ENCODE measurements around the gene TTC28. TPM values are rescaled to one million over a fixed set of nuclear protein-coding genes. Genes with fewer than 3 reads are reported as not detected.
"Not testable (repeated sequence)": the region's sequence is repeated elsewhere in the genome, so short reads cannot be mapped to it uniquely, and the experiment has no call there.

The TTC28 gene
- total RNA-seq, 2 donors from 2014 or later: 0.03 to 0.28 TPM

- Mint-ChIP-seq H3K27me3 (peaks cover 44% of the 10 kb centered on the region), H3K27ac (no peak overlapping the region), H3K4me3 (no peak overlapping the region), H3K9me3 (peaks cover 3% of the 10 kb centered on the region), H3K4me1 (no peaks in the 10 kb centered on the region), H3K36me3 (ENCODE audit: low read depth) (no peaks in the 10 kb centered on the region)
- ATAC-seq (replicated peaks): no peak
Observed at GRCh38 chr22:28648792-28649191, 30.8 kb downstream of the TTC28 start.

DNA sequence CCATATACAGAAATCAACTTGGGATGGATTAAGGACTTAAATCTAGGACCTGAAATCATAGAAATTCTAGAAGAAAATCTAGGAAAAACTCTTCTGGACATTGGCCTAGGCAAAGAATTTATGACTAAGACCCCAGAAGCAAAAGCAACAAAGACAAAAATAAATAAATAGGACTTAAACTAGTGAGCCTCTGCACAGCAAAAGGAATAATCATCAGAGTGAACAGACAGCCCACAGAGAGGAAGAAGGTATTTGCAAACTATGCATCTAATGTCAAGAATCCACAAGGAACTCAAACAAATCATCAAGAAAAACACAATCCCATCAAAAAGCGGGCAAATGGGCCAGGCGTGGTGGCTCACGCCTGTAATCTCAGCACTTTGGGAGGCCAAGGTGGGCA lies 32.4 kb downstream of the TTC28 start:
- no peak overlapping the region for H3K27ac Mint-ChIP-seq
- no peaks in the 10 kb centered on the region for H3K36me3 Mint-ChIP-seq (ENCODE audit: low read depth)
- H3K9me3 Mint-ChIP-seq: no peaks in the 10 kb centered on the region
- no peak overlapping the region for H3K4me3 Mint-ChIP-seq
- H3K4me1 Mint-ChIP-seq: no peaks in the 10 kb centered on the region
- no peak for ATAC-seq (replicated peaks)
- H3K27me3 Mint-ChIP-seq: peaks cover 42% of the 10 kb centered on the region

GRCh38 chr22:28639321-28639720 lies 40.3 kb downstream of the TTC28 start:
- H3K36me3 Mint-ChIP-seq (ENCODE audit: low read depth): no peaks in the 10 kb centered on the region
- H3K27me3 Mint-ChIP-seq: peaks cover 20% of the 10 kb centered on the region
- no peak overlapping the region for H3K4me3 Mint-ChIP-seq
- H3K4me1 Mint-ChIP-seq: no peaks in the 10 kb centered on the region
- no peak for ATAC-seq (replicated peaks)
- H3K27ac Mint-ChIP-seq: no peak overlapping the region
- H3K9me3 Mint-ChIP-seq: no peaks in the 10 kb centered on the region

GRCh38 chr22:28637225-28637624 lies 42.4 kb downstream of the TTC28 start:
- ATAC-seq (replicated peaks): no peak
- no peaks in the 10 kb centered on the region for H3K4me1 Mint-ChIP-seq
- no peak overlapping the region for H3K4me3 Mint-ChIP-seq
- H3K27me3 Mint-ChIP-seq: peaks cover 12% of the 10 kb centered on the region
- no peak overlapping the region for H3K27ac Mint-ChIP-seq
- no peaks in the 10 kb centered on the region for H3K9me3 Mint-ChIP-seq
- no peaks in the 10 kb centered on the region for H3K36me3 Mint-ChIP-seq (ENCODE audit: low read depth)

DNA sequence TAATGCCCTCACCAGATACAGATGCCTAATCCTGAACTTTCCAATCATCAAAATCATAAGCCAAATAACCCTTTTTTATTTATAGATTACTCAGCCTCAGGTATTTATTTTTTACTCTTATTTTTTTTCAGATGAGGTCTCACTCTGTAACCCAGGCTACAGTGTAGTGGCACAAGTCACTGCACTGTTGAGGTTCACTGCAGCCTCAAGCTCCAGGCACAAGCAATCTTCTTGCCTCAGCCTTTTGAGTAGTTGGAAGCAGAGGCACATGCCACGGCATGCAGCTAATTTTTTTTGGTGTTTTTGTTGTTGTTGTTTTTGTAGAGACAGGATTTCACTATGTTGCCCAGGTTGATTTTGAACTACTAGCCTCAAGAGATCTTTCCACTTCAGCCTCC lies 49.5 kb downstream of the TTC28 start:
- Mint-ChIP-seq H3K36me3 (ENCODE audit: low read depth) (no peaks in the 10 kb centered on the region), H3K27me3 (peaks cover 4% of the 10 kb centered on the region)
- no peak for ATAC-seq (replicated peaks)

DNA sequence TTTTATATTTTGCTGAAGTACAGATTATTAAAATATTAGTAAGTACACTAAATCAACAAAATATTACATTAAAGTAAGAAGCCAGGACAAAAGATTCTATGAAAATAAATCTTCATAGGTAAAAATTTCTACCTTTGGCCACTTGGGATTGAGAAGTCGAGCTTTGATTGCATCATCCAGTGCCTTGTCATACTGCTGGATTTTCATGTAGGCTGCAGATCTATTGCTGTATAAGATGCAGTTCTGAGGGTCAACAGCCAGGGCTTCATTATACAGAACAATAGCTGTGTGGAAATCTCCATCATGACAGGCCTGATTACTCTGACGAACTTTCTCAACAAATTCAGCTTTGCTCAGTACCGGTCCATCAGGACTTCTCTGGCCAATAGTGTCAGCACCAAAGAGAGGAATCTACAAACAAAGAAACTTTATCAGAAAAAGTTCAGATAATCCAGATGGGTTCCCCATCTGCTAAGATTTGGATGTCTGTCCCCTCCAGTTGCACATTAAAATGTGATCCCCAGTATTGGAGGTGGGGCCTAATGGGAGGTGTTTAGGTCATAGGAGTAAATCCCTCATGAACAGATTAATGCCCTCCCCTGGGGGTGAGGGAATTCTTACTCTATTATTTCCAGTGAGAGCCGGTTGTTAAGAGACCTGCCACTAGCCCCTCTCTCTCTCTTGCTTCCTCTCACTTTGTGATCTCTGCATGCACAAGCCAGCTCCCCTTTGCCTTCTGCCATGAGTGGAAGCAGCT lies 50.0 kb downstream of the TTC28 start:
- Mint-ChIP-seq H3K27ac (no peak overlapping the region), H3K9me3 (no peaks in the 10 kb centered on the region), H3K4me1 (no peaks in the 10 kb centered on the region), H3K27me3 (peaks cover 4% of the 10 kb centered on the region), H3K36me3 (ENCODE audit: low read depth) (no peaks in the 10 kb centered on the region), H3K4me3 (no peak overlapping the region)
- no peak for ATAC-seq (replicated peaks)

More for the DNA sequence above, 49.5 kb downstream of the TTC28 start:
- Mint-ChIP-seq H3K4me1 (no peaks in the 10 kb centered on the region), H3K9me3 (no peaks in the 10 kb centered on the region), H3K27ac (no peak overlapping the region), H3K4me3 (no peak overlapping the region)

GRCh38 chr22:28628766-28629165 lies 50.9 kb downstream of the TTC28 start:
- Mint-ChIP-seq H3K9me3 (no peaks in the 10 kb centered on the region), H3K27me3 (peaks cover 4% of the 10 kb centered on the region), H3K4me1 (no peaks in the 10 kb centered on the region), H3K27ac (no peak overlapping the region), H3K36me3 (ENCODE audit: low read depth) (no peaks in the 10 kb centered on the region), H3K4me3 (no peak overlapping the region)
- ATAC-seq (replicated peaks): no peak

GRCh38 chr22:28627791-28628190 lies 51.8 kb downstream of the TTC28 start:
- no peak overlapping the region for H3K4me3 Mint-ChIP-seq
- no peaks in the 10 kb centered on the region for H3K36me3 Mint-ChIP-seq (ENCODE audit: low read depth)
- peaks cover 4% of the 10 kb centered on the region for H3K27me3 Mint-ChIP-seq
- no peaks in the 10 kb centered on the region for H3K4me1 Mint-ChIP-seq
- no peak overlapping the region for H3K27ac Mint-ChIP-seq
- no peaks in the 10 kb centered on the region for H3K9me3 Mint-ChIP-seq
- no peak for ATAC-seq (replicated peaks)

- peaks cover 22% of the 10 kb centered on the region for H3K27me3 Mint-ChIP-seq
- no peaks in the 10 kb centered on the region for H3K4me1 Mint-ChIP-seq
Observed at GRCh38 chr22:28620244-28620922, 59.3 kb downstream of the TTC28 start.

GRCh38 chr22:28619236-28619635 lies 60.4 kb downstream of the TTC28 start:
- H3K4me3 Mint-ChIP-seq: no peak overlapping the region
- H3K9me3 Mint-ChIP-seq: no peaks in the 10 kb centered on the region
- H3K27me3 Mint-ChIP-seq: peaks cover 29% of the 10 kb centered on the region
- no peak overlapping the region for H3K27ac Mint-ChIP-seq
- no peaks in the 10 kb centered on the region for H3K36me3 Mint-ChIP-seq (ENCODE audit: low read depth)
- no peak for ATAC-seq (replicated peaks)
- H3K4me1 Mint-ChIP-seq: no peaks in the 10 kb centered on the region

More at GRCh38 chr22:28620244-28620922, 59.3 kb downstream of the TTC28 start:
- H3K36me3 Mint-ChIP-seq (ENCODE audit: low read depth): no peaks in the 10 kb centered on the region
- H3K4me3 Mint-ChIP-seq: no peak overlapping the region
- no peaks in the 10 kb centered on the region for H3K9me3 Mint-ChIP-seq
- ATAC-seq (replicated peaks): no peak
- no peak overlapping the region for H3K27ac Mint-ChIP-seq

- not testable (repeated sequence) for H3K4me3 Mint-ChIP-seq; H3K4me1 Mint-ChIP-seq; H3K27ac Mint-ChIP-seq; H3K9me3 Mint-ChIP-seq; ATAC-seq (replicated peaks); H3K36me3 Mint-ChIP-seq (ENCODE audit: low read depth)
- peaks cover 61% of the 10 kb centered on the region for H3K27me3 Mint-ChIP-seq
Observed at GRCh38 chr22:28615423-28615822, 64.2 kb downstream of the TTC28 start.

- no peak for ATAC-seq (replicated peaks)
- no peaks in the 10 kb centered on the region for H3K4me1 Mint-ChIP-seq
- H3K4me3 Mint-ChIP-seq: no peak overlapping the region
- H3K27ac Mint-ChIP-seq: no peak overlapping the region
- no peaks in the 10 kb centered on the region for H3K36me3 Mint-ChIP-seq (ENCODE audit: low read depth)
- H3K27me3 Mint-ChIP-seq: peaks cover 69% of the 10 kb centered on the region
- no peaks in the 10 kb centered on the region for H3K9me3 Mint-ChIP-seq
Observed at GRCh38 chr22:28609921-28610320, 69.7 kb downstream of the TTC28 start.

DNA sequence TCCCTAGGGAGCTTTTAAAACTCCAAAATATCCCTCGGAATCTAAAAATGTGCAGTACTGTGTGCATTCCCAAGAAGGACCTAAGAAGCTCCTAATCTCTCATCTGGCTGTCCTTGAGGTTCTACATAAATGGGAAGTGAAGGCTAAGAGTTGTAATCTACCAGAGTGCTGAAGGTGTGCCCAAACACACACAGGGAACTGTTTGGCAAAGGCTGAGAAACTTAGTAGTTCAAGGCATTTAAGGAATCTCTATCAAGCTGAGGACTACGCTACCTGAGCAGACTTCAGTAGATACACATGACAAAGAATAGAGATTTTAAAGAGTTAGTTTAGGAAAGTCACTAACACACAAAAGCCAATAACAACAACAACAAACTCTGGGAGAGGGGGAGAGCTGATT lies 71.1 kb downstream of the TTC28 start:
- Mint-ChIP-seq H3K4me1 (no peaks in the 10 kb centered on the region), H3K4me3 (no peak overlapping the region), H3K27me3 (peaks cover 55% of the 10 kb centered on the region), H3K36me3 (ENCODE audit: low read depth) (no peaks in the 10 kb centered on the region), H3K9me3 (no peaks in the 10 kb centered on the region), H3K27ac (no peak overlapping the region)
- ATAC-seq (replicated peaks): no peak

GRCh38 chr22:28607795-28608194 lies 71.8 kb downstream of the TTC28 start:
- H3K27me3 Mint-ChIP-seq: peaks cover 48% of the 10 kb centered on the region
- H3K4me3 Mint-ChIP-seq: no peak overlapping the region
- ATAC-seq (replicated peaks): no peak
- H3K9me3 Mint-ChIP-seq: no peaks in the 10 kb centered on the region
- H3K36me3 Mint-ChIP-seq (ENCODE audit: low read depth): no peaks in the 10 kb centered on the region
- H3K4me1 Mint-ChIP-seq: no peaks in the 10 kb centered on the region
- no peak overlapping the region for H3K27ac Mint-ChIP-seq

Measured in activated T-helper 17 cell treated with anti-CD3 and anti-CD28 coated beads, Interleukin-2, amount 50 U/mL, for 72 hours (primary cell).